Liver (tissue), 9 donors: ENCODE measurements around the gene NYNRIN. TPM values are rescaled to one million over a fixed set of nuclear protein-coding genes. Genes with fewer than 3 reads are reported as not detected.

Source experiments
- DNase-seq: peaks from one replicate; pipeline ENCODE4 v3.0.0-alpha.2; 2017; ENCODE audit warnings: low spot score
- H3K27ac ChIP-seq, 2 donors: one replicate each; pipeline ENCODE4 v1.7.0; 2013; ENCODE audit warnings: inconsistent platforms in 2 of 2, low read length in 2 of 2, control low read depth in 1 of 2, low read depth in 1 of 2, mild to moderate bottlenecking in 1 of 2
- H3K27me3 ChIP-seq, 4 donors: one replicate each; pipeline versions ENCODE4 v1.6.1 to v1.7.0; 2013; ENCODE audit warnings: low read length in 3 of 4, inconsistent platforms in 1 of 4, mild to moderate bottlenecking in 1 of 4, moderate library complexity in 1 of 4; ENCODE audit not compliant: control insufficient read depth in 4 of 4, insufficient read depth in 4 of 4
- H3K36me3 ChIP-seq, 4 donors: one replicate each; pipeline versions ENCODE4 v1.6.1 to v1.7.0; 2013; ENCODE audit warnings: low read length in 3 of 4, mild to moderate bottlenecking in 3 of 4, low read depth in 1 of 4, moderate library complexity in 1 of 4; ENCODE audit not compliant: control insufficient read depth in 4 of 4, insufficient read depth in 3 of 4
- H3K4me1 ChIP-seq, 4 donors: one replicate each; pipeline versions ENCODE4 v1.6.1 to v1.7.0; 2013; ENCODE audit warnings: low read length in 3 of 4, mild to moderate bottlenecking in 3 of 4, moderate library complexity in 1 of 4; ENCODE audit not compliant: control insufficient read depth in 4 of 4, insufficient read depth in 4 of 4
- H3K4me3 ChIP-seq, 3 donors: one replicate each; pipeline versions ENCODE4 v1.6.1 to v1.7.0; 2013; ENCODE audit warnings: low read length in 3 of 3, control low read depth in 1 of 3, low read depth in 1 of 3, mild to moderate bottlenecking in 1 of 3
- H3K9ac ChIP-seq, 2 donors: one replicate each; pipeline ENCODE4 v1.7.0; 2013; ENCODE audit warnings: low read length in 2 of 2, mild to moderate bottlenecking in 2 of 2, moderate library complexity in 2 of 2, control low read depth in 1 of 2, low read depth in 1 of 2
- H3K9me3 ChIP-seq, 4 donors: one replicate each; pipeline versions ENCODE4 v1.6.1 to v1.7.0; 2013; ENCODE audit warnings: low read length in 3 of 4; ENCODE audit not compliant: control insufficient read depth in 4 of 4
- EGR1 ChIP-seq, 2 donors: IDR thresholded peaks; 2 replicates each; pipeline ENCODE4 v1.6.1; 2016 to 2018; ENCODE audit warnings: antibody characterized with exemption in 2 of 2, low read depth in 2 of 2
- FOXA1 ChIP-seq: IDR thresholded peaks from 2 replicates; pipeline ENCODE4 v1.6.1; 2016; ENCODE audit warnings: antibody characterized with exemption
- FOXA2 ChIP-seq: IDR thresholded peaks from 2 replicates; pipeline ENCODE4 v1.6.1; 2016; ENCODE audit warnings: antibody characterized with exemption
- GABPA ChIP-seq, 2 donors: IDR thresholded peaks in 1 of 2; conservative IDR thresholded peaks in 1 of 2; 2 replicates each; pipeline ENCODE4 v1.6.1; 2016; ENCODE audit warnings: antibody characterized with exemption in 2 of 2, mild to moderate bottlenecking in 1 of 2, moderate library complexity in 1 of 2
- HNF4A ChIP-seq, 2 donors: conservative IDR thresholded peaks; 2 replicates each; pipeline ENCODE4 v1.6.1; 2016; ENCODE audit warnings: antibody characterized with exemption in 2 of 2, mild to moderate bottlenecking in 2 of 2
- HNF4G ChIP-seq: IDR thresholded peaks from 2 replicates; pipeline ENCODE4 v1.6.1; 2016; ENCODE audit warnings: antibody characterized with exemption
- JUND ChIP-seq, 2 donors: IDR thresholded peaks; 2 replicates each; pipeline ENCODE4 v1.6.1; 2016; ENCODE audit warnings: antibody characterized with exemption in 2 of 2
- NR2F2 ChIP-seq: IDR thresholded peaks from 2 replicates; pipeline ENCODE4 v1.6.1; 2016; ENCODE audit warnings: antibody characterized with exemption
- RAD21 ChIP-seq, 2 donors: IDR thresholded peaks; 2 replicates each; pipeline ENCODE4 v1.6.1; 2016; ENCODE audit warnings: antibody characterized with exemption in 2 of 2, mild to moderate bottlenecking in 2 of 2
- RXRA ChIP-seq, 2 donors: IDR thresholded peaks; 2 replicates each; pipeline ENCODE4 v1.6.1; 2017 to 2018; ENCODE audit warnings: antibody characterized with exemption in 2 of 2, mild to moderate bottlenecking in 1 of 2
- SP1 ChIP-seq: IDR thresholded peaks from 2 replicates; pipeline ENCODE4 v1.6.1; 2018; ENCODE audit warnings: antibody characterized with exemption, mild to moderate bottlenecking
- TAF1 ChIP-seq: conservative IDR thresholded peaks from 2 replicates; pipeline ENCODE4 v1.6.1; 2016; ENCODE audit warnings: antibody characterized with exemption, mild to moderate bottlenecking
- YY1 ChIP-seq: IDR thresholded peaks from 2 replicates; pipeline ENCODE4 v1.6.1; 2016; ENCODE audit warnings: antibody characterized with exemption, mild to moderate bottlenecking
- WGBS: extraction: QIAGEN DNeasy Blood & Tissue Kit; methylation state at CpG from one replicate; pipeline ENCODE4 v1.1.7; 2013; 5-methylcytosine and 5-hydroxymethylcytosine counted together
- polyA plus RNA-seq, 2 donors: library from polyadenylated mRNA; stranded (reverse) in 1 of 2; unstranded in 1 of 2; fragments of 200-250 nt in 1 of 2; fragments of >200 nt in 1 of 2; fragmentation: Nextera tagmentation in 1 of 2; extraction: Ambion mirVana in 1 of 2; gene quantifications; one replicate each; pipeline versions ENCODE4 v1.2.1 to v1.2.3, GENCODE V29; 2013 to 2015
- total RNA-seq, 2 donors: library from RNA; depleted of rRNA; stranded (reverse); fragments of >200 nt; gene quantifications; one replicate each; pipeline ENCODE4 v1.2.3, GENCODE V29; 2014
- TF ChIP-seq, protein P1 (sequence below): IDR thresholded peaks from 2 replicates; pipeline ENCODE4 v1.6.1; 2016; ENCODE audit warnings: antibody characterized with exemption
- TF ChIP-seq, protein P2 (sequence below): fragments of 150-350 bp; IDR thresholded peaks from 2 replicates; pipeline ENCODE4 v1.5.1; 2017; ENCODE audit warnings: improper control_type of control experiment, low read depth, low read length; ENCODE audit not compliant: missing input control
- TF ChIP-seq, protein P3 (sequence below): IDR thresholded peaks from 2 replicates; pipeline ENCODE4 v1.6.1; 2016; ENCODE audit warnings: antibody characterized with exemption, mild to moderate bottlenecking
- TF ChIP-seq, protein P4 (sequence below): IDR thresholded peaks from 2 replicates; pipeline ENCODE4 v1.6.1; 2016; ENCODE audit warnings: antibody characterized with exemption
- TF ChIP-seq, protein P5 (sequence below): IDR thresholded peaks from 2 replicates; pipeline ENCODE4 v1.6.1; 2016; ENCODE audit warnings: antibody characterized with exemption
- donor health status: healthy.
- donor health status: healthy.
- donor health status: healthy.
- donor health status: healthy.
- donor health status: healthy.

NYNRIN gene
- total and polyA plus RNA-seq, 4 donors = 0.89 to 11.0 (median 1.8) TPM

DNA sequence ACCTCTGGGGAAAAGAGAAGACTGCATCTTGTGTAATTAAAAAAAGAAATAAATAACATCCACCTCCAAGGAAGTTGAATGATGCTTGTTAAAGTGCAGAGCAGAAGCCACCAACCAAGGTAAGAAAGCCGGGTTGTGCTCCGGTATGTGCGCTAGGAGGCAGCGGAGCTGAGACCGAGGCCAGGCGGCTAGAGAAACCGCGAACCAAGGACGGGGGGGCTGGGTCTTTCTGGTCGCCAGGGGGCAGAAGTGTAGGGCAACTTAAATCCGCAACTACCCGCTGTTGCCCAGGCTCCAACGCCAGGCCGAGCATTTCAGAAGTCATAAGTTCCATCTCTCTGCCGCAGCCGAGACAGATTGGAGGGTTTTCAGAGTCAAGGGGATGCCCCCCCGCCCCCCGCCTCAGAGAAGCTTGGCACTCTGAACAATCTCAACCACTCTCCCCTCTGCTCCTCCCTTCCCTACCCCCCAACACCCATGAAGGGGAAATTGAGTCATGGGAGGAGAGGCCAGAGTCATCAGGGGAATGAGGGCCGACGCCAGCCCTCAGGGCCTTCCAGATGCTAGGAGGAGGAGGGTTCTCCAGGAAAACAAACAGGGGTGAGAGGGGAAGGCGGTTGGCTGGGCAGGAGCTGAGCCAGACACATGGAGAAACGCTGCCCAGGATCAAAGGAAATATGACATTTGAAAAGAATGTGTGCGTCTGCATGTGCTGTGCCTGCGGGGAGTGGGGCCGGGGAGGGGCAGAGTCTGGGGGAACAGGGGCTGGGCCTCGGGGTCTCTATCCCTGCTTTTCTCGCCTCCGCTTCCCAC lies 33.0 kb upstream of the NYNRIN start:
- Histone ChIP-seq H3K9me3 (no peaks in the 10 kb centered on the region), H3K27me3 (peaks cover 0 to 5% (median 0%) of the 10 kb centered on the region in 4 donors), H3K4me1 (peaks cover 0 to 5% (median 1%) of the 10 kb centered on the region in 4 donors), H3K4me3 (no peak overlapping the region), H3K27ac (peak overlapping the region; percentile 41 to 70), H3K36me3 (no peaks in the 10 kb centered on the region), H3K9ac (peak overlapping the region in 1 of 2 donors; percentile 7)
- DNase-seq = peak; percentile 79
- 19% methylated on average over 28 of the region's 28 CpGs for WGBS
- TF ChIP-seq, protein P1, sequence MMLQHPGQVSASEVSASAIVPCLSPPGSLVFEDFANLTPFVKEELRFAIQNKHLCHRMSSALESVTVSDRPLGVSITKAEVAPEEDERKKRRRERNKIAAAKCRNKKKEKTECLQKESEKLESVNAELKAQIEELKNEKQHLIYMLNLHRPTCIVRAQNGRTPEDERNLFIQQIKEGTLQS = no peak
- TF ChIP-seq YY1 (peak; percentile 45), GABPA (IDR thresholded peaks at IDR 0.05 in 1 of 2, conservative IDR thresholded peaks at IDR 0.05 in 1 of 2) (no peak), RXRA (IDR thresholded peaks at IDR 0.05) (peak; percentile 12 to 15), EGR1 (IDR thresholded peaks at IDR 0.05; ENCODE audit: low read depth in 2 of 2) (no peak), HNF4A (conservative IDR thresholded peaks at IDR 0.05) (peak; percentile 10 to 35), FOXA2 (no peak), SP1 (no peak), NR2F2 (no peak), FOXA1 (no peak), HNF4G (no peak), TAF1 (no peak), RAD21 (IDR thresholded peaks at IDR 0.05) (peak; percentile 94 to 96), JUND (IDR thresholded peaks at IDR 0.05) (no peak)
- TF ChIP-seq, protein P2, sequence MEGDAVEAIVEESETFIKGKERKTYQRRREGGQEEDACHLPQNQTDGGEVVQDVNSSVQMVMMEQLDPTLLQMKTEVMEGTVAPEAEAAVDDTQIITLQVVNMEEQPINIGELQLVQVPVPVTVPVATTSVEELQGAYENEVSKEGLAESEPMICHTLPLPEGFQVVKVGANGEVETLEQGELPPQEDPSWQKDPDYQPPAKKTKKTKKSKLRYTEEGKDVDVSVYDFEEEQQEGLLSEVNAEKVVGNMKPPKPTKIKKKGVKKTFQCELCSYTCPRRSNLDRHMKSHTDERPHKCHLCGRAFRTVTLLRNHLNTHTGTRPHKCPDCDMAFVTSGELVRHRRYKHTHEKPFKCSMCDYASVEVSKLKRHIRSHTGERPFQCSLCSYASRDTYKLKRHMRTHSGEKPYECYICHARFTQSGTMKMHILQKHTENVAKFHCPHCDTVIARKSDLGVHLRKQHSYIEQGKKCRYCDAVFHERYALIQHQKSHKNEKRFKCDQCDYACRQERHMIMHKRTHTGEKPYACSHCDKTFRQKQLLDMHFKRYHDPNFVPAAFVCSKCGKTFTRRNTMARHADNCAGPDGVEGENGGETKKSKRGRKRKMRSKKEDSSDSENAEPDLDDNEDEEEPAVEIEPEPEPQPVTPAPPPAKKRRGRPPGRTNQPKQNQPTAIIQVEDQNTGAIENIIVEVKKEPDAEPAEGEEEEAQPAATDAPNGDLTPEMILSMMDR = peak; percentile 92
- TF ChIP-seq, protein P3, sequence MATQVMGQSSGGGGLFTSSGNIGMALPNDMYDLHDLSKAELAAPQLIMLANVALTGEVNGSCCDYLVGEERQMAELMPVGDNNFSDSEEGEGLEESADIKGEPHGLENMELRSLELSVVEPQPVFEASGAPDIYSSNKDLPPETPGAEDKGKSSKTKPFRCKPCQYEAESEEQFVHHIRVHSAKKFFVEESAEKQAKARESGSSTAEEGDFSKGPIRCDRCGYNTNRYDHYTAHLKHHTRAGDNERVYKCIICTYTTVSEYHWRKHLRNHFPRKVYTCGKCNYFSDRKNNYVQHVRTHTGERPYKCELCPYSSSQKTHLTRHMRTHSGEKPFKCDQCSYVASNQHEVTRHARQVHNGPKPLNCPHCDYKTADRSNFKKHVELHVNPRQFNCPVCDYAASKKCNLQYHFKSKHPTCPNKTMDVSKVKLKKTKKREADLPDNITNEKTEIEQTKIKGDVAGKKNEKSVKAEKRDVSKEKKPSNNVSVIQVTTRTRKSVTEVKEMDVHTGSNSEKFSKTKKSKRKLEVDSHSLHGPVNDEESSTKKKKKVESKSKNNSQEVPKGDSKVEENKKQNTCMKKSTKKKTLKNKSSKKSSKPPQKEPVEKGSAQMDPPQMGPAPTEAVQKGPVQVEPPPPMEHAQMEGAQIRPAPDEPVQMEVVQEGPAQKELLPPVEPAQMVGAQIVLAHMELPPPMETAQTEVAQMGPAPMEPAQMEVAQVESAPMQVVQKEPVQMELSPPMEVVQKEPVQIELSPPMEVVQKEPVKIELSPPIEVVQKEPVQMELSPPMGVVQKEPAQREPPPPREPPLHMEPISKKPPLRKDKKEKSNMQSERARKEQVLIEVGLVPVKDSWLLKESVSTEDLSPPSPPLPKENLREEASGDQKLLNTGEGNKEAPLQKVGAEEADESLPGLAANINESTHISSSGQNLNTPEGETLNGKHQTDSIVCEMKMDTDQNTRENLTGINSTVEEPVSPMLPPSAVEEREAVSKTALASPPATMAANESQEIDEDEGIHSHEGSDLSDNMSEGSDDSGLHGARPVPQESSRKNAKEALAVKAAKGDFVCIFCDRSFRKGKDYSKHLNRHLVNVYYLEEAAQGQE = no peak
- TF ChIP-seq, protein P4, sequence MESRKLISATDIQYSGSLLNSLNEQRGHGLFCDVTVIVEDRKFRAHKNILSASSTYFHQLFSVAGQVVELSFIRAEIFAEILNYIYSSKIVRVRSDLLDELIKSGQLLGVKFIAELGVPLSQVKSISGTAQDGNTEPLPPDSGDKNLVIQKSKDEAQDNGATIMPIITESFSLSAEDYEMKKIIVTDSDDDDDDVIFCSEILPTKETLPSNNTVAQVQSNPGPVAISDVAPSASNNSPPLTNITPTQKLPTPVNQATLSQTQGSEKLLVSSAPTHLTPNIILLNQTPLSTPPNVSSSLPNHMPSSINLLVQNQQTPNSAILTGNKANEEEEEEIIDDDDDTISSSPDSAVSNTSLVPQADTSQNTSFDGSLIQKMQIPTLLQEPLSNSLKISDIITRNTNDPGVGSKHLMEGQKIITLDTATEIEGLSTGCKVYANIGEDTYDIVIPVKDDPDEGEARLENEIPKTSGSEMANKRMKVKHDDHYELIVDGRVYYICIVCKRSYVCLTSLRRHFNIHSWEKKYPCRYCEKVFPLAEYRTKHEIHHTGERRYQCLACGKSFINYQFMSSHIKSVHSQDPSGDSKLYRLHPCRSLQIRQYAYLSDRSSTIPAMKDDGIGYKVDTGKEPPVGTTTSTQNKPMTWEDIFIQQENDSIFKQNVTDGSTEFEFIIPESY = no peak
- TF ChIP-seq, protein P5, sequence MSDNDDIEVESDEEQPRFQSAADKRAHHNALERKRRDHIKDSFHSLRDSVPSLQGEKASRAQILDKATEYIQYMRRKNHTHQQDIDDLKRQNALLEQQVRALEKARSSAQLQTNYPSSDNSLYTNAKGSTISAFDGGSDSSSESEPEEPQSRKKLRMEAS = no peak
